ENCODE measurements around the gene PNMA8C.
"Not testable (repeated sequence)": the region's sequence is repeated elsewhere in the genome, so short reads cannot be mapped to it uniquely, and the experiment has no call there.

The PNMA8C gene

DNA sequence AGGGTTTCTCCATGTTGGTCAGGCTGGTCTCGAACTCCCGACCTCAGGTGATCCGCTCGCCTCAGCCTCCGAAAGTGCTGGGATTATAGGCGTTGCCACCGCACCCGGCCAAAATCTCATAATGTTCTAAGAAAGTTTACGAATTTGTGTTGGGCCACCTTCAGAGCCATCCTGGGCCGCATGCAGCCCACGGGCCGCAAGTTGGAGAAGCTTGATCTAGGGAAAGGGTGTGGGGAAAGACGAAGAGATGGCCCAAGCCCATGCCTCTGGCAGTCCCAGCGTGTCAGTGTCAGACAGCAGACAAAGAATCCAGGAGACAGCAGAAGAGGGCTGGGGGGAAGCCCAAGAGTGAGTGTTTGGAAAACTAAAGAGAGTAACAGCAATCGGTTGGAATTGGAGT lies 17.3 kb upstream of the PNMA8C start:
- DNase-seq: no peak

DNA sequence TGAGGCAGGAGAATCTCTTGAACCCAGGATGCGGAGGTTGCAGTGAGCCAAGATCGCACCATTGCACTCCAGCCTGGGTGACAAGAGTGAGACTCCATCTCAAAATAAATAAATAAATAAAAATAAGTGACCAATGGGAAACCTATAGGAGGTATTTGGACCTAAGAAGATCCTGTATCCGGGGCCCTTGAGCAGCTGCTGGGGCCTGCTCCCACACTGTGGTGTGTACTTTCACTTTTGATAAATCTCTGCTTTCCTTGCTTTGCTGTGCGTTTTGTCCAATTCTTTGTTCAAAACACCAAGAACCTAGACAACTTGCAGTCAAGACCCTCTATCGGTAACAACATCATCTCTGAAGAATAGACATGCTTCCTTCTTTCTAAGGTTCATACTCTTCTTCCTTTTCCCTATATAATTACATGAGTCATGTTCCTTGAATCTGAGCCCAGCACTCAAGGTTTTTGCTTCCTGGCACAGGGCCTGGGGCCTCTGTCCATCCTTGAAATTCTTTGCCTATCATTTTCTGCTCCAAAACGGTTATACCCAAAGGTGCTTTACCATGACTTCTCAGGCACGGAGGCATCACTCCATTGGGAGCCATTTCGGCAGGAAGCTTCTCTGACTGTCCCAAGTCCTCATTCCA lies 14.2 kb upstream of the PNMA8C start:
- no peak for DNase-seq

DNA sequence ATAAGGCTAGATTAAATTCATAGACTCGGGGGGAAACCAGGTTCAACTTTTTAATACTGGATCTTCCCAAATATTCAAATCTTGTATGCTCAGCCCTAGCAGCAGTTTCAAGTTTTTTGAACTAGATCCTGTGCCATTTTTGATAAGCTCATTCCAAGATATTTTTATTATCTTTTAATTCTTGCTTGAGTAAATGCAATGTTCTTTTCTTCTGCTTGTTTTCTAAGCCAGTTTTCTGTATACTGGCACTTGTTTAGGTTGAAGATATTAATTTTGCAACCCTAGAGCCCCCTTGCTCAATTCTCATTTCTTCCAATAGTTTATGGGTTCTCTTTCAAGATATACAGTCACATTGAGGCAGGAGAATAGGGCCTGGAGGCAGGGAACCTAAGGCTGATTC lies 13.1 kb upstream of the PNMA8C start:
- DNase-seq: no peak

DNA sequence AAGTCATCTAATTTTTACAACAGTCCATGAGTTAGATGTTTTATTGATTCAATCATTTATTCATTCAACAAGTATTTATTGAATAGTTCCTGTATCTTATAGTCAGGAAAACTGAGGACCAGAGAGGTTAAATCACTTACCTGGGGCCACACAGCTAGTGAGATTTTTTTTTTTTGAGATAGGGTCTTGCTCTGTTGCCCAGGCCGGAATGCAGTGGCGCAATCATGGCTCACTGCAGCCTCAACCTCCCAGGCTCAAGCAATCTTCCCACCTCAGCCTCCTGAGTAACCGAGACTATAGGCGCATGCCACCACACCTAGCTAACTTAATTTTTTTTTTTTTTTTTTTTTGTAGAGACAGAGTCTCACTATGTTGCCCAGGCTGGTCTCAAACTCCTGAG lies 7.0 kb upstream of the PNMA8C start:
- not testable (repeated sequence) for DNase-seq

DNA sequence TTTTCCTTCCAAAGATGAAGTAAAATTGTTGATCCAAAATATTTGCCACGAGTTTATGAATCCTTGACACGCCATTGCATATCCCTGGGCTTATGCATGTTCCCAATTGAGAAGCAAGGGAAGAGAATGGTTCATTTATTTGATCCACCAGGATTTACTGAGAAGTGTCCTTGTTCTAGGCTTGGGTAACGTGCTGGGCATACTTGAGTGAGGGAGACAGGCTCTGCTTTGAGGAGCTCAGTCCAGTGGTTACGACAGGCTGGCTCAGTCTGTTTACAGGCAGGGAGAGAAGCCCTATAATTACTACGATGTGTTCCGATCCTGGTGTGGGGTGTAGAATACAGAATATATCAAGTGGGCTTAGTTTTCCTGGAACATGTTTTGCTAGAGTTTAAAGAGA lies 6.3 kb upstream of the PNMA8C start:
- no peak for DNase-seq

DNA sequence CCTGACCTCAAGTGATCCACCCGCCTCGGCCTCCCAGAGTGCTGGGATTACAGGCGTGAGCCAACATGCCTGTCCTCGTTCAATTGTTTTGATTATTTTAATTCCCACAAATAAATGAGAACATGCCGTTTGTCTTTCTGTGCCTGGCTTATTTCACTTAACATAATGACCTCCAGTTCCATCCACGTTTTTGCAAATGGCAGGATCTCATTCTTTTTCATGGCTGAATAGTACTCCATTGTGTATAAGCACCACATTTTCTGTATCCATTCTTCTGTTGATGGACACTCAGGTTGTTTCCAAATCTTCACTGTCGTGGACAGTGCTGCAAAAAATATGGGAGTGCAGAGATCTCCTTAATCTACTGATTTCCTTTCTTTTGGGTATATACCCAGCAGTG lies 4.7 kb upstream of the PNMA8C start:
- not testable (repeated sequence) for DNase-seq

DNA sequence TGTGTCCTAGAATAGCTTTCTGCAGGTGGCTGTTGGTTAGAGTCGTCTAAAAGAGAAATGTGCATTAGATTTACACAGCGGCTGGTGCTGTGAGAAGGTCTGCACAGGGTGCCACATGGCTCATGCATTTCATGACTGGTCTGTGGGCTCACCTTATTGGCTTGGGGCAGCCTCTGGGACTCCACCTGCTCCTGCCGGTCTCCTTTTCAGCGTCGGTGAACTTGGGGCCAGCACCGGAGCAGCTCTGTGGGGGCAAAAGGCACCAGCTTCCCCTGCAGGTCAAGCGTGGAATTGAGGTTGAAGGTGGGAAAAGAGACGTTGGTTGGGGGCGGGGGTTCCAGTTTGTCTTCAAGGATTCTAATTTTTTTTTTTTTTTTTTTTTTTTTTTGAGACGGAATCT lies 3.1 kb upstream of the PNMA8C start:
- DNase-seq: no peak

DNA sequence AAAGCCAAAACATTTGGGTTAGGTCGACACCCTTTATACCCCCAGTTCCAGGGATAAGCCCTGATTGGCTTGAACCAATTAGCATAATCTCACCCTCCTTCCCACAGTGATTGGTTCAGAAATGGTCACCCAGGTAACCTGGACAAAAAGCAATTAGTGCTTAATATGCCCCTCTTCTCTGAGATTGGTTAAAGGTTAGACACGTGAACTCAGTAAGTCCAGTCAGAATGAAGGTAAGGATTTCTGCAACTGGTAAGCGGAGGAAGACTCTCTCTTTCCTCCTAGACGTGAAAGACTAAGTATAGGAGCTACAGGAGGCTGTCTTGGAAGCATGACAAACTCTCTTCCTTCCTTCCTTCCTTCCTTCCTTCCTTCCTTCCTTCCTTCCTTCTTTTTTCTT lies 1.3 kb upstream of the PNMA8C start:
- DNase-seq: no peak

DNA sequence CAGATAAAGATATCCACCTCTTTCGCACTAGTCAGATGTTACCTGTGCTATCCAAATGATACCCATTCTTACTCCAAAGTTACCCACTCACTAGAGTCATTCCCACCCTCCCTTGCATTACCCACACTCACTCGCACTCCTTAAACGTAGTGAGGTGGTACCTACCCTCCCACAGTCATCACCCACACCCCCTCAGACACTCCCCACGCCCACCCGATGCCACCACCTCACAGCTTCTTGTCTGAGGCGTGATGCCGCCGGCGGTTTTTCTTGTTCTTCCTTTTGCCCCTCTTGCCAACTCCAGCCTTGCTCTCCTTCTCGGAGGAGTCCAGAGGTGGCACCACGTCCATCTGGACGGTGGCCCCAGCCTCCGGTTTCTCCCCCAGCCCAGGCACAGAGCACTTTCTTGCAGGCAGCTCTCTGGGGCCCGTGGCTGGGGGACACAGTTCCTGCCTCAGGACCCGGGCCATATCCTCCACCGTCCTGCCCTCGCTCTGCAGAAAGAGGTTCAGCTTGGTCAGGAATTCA lies 1.2 kb downstream of the PNMA8C start:
- DNase-seq: no peak

DNA sequence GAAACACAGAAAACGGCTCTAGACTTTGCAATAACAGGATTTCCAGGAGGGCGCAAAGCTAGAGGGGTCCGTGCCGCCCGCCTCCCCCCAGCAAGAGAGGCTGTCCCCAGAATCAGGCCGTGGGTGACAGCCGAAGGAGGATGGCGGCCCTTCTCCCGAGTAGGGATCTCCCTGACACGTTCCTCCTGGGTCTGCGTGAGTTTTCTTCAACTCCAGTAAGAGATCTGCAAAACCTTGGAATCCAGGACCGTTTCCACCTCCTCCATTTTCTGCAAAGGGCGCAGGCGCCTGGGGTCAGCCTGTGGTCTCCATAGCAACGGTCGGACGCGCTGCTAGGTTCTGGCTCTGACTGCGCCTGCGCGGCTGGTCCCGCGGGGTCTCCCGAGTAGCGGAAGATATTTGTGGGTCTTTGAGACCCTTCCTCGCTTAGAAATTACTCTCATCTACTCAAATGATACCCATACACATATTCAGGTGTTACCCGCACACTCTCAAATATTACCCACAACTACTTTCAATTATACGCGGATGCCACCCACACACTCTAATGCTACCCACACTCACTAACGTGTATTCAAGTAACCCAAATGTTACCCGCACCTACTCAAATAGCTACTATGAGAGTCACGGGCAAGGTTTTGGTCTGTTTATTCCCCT lies 2.1 kb downstream of the PNMA8C start:
- DNase-seq: peak; percentile 34

DNA sequence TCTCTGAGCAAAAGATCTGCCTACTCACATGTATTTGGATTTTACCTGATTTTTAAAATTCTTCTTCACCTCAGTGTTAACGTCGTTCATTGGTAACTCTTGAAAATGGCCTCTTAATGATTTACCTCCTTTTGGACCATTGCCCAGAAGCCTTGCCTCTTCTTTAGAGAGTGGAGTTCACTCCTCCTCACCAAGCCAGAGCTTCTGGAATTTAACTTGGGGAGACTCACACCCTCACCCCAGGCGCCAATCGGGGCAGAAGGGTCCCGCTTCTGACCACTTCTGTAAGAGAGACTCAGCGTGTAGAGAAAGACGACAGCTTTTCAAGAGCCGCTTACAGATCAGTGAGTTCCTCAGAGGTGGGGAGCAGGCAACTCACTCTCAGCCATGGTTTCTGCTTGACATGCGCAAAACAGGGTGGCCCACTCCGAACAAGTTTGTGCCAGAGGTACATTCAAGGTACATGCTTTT lies 2.7 kb downstream of the PNMA8C start:
- DNase-seq: no peak

DNA sequence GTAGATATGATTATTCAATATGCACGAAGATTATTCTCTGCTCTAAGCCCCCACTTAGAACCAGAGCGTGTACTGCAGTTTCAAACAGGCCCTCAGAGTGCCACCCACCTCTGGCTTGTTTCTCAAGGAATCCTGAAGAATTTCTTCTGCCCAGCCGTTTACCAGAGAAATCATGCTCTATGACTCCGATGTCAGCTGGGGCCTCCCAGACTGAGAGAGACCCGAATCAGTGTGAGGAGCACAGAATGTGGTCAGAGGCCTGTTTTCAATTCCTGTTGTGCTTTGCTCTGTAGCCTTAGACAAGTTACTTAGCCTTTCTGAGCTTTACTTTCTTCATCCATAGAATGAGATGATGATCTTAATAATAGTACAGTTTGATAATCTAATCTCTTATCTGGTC lies 5.5 kb downstream of the PNMA8C start:
- DNase-seq: no peak

DNA sequence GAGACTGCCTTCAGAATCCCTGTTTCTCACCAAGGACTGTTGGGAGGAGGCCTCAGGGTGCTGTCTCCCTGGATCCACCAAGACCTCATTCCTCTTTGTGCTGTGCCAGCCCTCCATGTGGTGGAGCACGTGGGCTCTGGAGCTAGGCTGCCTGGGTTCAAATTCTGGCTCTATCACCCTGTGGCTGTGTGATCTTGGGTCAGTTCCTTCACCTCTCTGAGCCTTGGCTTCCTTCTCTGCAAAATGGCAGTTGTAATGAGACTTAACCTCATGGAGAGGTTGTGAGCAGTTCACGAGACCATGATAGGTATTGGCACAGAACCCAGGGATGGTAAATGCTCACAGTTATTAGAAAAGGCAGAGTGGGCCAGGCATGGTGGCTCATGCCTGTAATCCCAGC lies 6.4 kb downstream of the PNMA8C start:
- DNase-seq: no peak

DNA sequence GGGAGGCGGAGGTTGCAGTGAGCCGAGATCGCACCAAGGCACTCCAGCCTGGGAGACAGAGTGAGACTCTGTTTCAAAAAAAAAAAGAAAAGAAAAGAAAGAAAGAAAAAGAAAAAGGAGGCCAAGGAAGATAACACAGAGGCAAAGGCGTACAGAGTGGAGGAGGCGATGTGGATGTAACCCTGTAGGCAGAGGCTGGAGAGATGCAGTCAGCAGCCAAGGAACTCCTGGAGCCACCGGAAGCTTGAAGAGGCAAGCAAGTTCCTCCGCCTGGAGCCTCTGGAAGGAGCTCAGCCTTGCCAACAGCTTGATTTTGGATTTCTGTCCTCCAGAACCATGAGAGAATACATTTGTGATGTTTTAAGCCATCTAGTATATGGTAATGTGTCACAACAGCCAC lies 8.7 kb downstream of the PNMA8C start:
- no peak for DNase-seq

DNA sequence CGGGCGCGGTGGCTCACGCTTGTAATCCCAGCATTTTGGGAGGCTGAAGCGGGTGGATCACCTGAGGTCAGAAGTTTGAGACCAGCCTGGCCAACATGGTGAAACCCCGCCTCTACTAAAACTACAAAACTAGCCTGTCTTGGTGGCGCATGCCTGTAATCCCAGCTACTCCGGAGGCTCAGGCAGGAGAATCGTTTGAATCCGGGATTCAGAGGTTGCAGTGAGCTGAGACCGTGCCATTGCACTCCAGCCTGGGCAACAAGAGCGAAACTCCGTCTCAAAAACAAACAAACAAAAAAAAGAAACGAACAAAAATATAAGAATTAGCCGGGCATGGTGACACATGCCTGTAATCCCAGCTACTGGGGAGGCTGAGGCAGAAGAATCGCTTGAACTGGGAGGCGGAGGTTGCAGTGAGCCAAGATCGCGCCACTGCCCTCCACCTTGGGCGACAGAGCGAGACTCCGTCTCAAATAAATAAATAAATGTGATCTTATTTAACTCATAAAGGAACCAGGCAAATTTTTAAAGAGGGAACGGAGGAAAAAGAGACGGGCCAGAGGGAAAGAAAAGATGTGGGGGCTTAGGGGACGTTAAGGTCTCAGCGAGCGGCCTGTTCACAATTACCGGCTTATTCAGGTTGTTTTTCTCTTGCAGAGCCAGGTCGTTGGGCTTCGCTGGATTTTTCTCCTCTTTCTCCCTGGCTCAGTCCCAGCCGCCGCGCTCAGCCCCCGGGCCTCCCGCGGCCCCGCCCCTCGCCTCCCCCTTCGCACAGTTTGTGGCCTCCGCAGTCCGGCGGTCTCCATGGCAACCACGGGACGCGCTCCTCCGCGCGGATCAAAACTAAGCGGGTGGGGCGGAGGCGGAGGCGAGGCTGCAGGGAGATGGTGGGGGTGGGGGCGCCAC lies 12.7 kb downstream of the PNMA8C start:
- not testable (repeated sequence) for DNase-seq

DNA sequence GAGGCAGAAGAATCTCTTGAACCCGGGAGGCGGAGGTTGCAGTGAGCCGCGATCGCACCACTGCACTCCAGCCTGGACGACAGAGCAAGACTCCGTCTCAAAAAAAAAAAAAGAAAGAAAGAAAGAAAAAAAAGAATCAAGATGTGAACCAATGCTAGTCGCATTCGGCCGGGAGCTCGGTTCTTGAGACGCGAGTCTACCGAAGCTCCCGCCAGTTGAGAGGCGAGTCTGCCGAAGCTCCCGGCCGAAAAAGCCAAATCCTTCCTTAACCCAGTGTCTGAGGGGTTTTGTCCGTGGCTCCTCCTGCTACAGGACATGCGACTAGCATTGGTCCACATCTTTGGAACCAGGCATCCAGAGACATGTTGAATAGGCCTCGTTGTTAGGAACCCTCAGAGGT lies 13.8 kb downstream of the PNMA8C start:
- not testable (repeated sequence) for DNase-seq

DNA sequence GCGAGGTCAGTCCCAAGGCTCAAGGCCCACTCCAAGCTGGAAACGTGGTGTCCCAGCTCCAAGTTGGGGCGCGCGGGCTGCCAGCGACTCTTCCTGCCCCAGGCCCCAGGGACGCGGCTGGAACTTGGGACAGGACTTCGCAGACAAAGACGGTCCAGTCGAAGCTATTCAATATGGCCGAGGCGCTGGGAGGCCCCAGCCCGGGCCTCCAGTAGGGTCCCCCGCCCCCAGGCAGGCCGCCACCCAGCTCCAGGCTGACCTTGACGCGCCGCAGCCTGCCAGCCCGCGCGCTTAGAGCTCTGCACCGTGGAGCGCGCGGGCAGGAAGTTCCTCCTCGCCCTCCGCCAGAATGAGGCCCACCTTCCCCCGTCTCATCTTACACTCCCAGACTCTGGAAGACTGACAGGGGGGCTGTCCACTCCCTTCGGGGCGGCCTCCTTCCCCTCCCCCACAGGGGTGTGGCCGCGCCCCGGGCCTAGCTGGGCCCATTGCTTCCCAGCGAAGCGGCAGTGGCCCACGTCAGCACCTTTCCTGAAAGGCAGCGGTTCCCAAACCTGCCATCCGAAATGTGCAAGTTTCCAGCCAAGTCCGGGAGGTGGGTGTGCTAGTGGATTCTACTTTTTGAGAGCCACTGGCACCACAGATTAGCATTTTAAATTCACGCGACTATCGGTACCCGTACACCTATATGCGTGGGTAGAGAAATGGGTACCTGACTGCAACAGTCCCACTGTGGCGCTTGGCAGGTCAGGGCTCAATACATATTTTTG lies 15.3 kb downstream of the PNMA8C start, which contains the start of gene CCDC8:
Gene CCDC8, minus strand, starts transcription at position 303 of the 770 bp plus-strand sequence. CDS start 754 bp downstream, outside the sequence.
- DNase-seq: no peak

DNA sequence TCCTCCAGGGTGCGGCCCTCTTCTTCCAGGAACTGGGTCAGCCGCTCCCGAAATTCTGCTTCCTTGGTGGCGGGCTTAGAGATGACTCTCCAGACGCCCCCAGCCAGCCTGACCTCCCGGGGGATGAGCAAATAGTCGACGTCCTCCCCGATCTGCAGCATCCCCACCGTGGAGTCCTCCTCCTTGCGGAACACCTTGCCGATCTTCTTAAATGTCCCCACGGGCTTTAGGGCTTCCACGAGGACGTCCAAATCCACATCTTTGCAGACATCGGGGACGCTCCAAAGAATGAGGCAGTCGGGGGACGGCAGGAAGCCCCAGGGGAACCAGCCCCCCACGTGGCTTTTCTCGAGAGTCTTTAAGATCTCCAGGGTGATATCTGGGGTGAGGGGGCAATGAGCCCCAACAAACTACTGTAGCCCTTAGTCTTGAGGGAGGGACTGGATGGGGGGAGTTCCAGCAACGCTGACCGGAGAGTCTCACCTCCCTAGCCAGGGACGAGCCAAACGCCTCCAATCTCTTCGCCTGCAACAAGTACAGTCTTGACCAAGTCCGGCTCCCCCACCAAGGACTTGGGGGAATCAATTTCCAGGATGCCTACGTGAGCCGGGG lies 16.0 kb downstream of the PNMA8C start:
- no peak for DNase-seq

DNA sequence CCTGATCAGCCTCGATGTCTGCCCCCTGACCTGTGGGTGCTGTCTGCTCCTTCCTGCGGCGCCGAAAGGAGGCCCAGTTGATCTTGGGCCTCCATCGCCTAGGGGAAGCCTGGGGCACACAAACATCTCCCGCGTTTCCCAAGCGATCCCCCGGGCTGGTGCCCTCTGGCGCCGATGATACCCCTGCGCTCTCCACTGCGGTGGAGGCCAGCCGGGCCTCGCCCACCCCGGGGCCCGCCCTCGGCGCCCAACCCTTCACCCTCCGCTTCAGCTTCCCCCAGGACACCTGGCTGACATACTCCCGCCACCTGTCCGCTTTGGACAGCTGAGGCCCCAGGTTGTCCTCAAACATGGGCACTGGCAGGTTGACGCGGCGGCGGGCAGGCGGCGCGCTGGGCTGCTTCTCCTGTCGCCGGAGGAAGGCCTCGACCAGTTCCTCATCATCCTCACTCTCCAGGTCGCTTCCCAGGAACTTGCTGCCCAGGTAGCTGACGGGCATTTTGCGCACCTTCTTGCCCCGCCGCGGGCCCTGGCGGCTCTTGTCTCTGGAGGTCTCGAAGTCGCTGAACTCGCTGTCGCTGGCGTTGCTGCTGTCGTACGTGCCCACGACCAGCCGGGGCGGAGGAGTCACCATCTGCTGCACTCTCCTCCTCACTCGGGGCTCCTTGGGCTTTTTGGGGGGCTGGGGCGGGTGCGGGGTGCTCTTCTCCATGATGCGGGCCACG lies 16.6 kb downstream of the PNMA8C start:
- no peak for DNase-seq

DNA sequence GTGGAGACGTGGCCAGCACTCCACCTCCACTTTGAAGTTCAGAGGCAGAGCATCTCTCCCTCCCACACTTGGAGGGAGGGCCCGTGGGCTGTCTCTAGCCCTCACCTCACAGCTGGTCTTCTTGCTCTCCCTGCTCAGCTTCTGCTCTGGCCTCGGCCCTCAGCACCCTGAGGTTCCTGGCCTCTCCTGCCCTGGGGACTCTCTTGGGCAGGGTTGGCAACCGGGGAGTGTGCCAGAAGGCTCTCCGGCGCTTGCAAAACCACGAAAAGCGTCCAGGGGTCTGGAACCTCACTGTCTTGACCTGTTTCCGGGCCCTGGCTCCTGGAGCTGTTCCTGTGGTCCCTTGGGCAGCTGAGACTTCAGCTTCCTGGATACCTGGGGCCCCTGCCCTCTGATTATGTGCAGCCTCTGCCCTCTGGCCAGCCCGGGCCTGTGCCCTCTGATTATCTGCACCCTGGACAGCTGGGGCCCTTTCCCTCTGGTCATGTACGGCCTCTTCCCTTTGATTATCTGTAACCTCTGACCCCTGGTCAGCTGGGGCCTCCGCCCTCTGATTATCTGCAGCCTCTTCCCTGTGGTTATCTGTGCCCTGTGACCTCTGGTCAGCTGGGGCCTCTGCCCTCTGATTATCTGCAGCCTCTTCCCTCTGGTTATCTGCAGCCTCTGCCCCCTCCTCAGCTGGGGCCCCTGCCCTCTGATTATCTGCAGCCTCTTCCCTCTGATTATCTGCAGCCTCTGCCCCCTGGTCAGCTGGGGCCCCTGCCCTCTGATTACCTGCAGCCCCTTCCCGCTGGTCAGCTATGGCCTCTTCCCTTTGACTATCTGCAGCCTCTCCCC lies 17.4 kb downstream of the PNMA8C start:
- no peak for DNase-seq
